HG02678 (cell line): Measurements from ENCODE around the gene HMOX2.

Experiments used
- ATAC-seq: cut with Tn5 transposase; IDR thresholded peaks from one replicate; pipeline ENCODE4 v1.9.1; 2021; ENCODE audit warnings: mild to moderate bottlenecking, moderate library complexity; ENCODE audit not compliant: unreplicated experiment

Gene HMOX2

GRCh38 chr16:4552541-4552940 is 76.3 kb downstream of the HMOX2 start:
- no peak for ATAC-seq

GRCh38 chr16:4556112-4556511 is 79.9 kb downstream of the HMOX2 start, which contains the start of gene C16orf96:
C16orf96 (plus strand) TSS chr16:4556340; CDS start chr16:4556490, 150 bp downstream.
- ATAC-seq: no peak

GRCh38 chr16:4556580-4556979 is 80.4 kb downstream of the HMOX2 start:
- no peak for ATAC-seq

DNA sequence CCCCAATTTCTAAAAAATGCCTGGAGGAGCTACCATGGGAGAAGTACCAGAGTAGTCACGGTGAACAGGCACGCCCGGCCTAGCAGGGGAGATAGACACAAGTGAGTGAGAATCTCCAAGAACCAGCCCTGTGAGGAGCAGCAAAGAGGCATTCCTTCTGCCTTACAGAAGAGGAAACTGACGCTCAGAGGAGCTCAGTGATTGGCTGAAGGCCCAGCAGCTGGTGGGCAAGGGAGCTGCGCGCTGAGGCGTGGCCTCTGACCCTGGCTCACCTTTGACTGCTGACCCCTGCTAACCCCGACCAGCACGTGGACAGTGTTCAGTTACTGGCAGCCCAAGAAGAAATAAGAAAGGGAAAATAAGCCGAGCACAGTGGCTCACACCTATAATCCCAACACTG is 81.8 kb downstream of the HMOX2 start:
- no peak for ATAC-seq
